Esophagus (tissue), 2 donors: Measurements from ENCODE around the gene TRERF1. TPM values are rescaled to one million over a fixed set of nuclear protein-coding genes. Genes with fewer than 3 reads are reported as not detected.

Source experiments
- H3K27ac ChIP-seq, 2 donors: one replicate each; pipeline ENCODE4 v1.5.1; 2013; ENCODE audit warnings: low read depth in 2 of 2, mild to moderate bottlenecking in 2 of 2, inconsistent platforms in 1 of 2, low read length in 1 of 2, moderate library complexity in 1 of 2
- H3K27me3 ChIP-seq, 2 donors: one replicate each; pipeline ENCODE4 v1.6.1; 2013; ENCODE audit warnings: low read length in 2 of 2, control low read depth in 1 of 2, mild to moderate bottlenecking in 1 of 2; ENCODE audit not compliant: insufficient read depth in 2 of 2, control insufficient read depth in 1 of 2
- H3K36me3 ChIP-seq, 2 donors: one replicate each; pipeline ENCODE4 v1.6.1; 2013; ENCODE audit warnings: low read length in 1 of 2; ENCODE audit not compliant: control insufficient read depth in 2 of 2, insufficient read depth in 2 of 2
- H3K4me1 ChIP-seq, 2 donors: one replicate each; pipeline ENCODE4 v1.6.1; 2013; ENCODE audit warnings: low read length in 1 of 2; ENCODE audit not compliant: control insufficient read depth in 2 of 2, insufficient read depth in 2 of 2
- H3K4me3 ChIP-seq, 2 donors: one replicate each; pipeline ENCODE4 v1.5.1; 2013; ENCODE audit warnings: low read length in 2 of 2, mild to moderate bottlenecking in 2 of 2, low read depth in 1 of 2, moderate library complexity in 1 of 2
- H3K9me3 ChIP-seq, 2 donors: one replicate each; pipeline ENCODE4 v1.6.1; 2013; ENCODE audit warnings: mild to moderate bottlenecking in 2 of 2, low read depth in 1 of 2, low read length in 1 of 2, moderate library complexity in 1 of 2; ENCODE audit not compliant: control insufficient read depth in 2 of 2, insufficient read depth in 1 of 2
- WGBS, 2 donors: extraction: QIAGEN DNeasy Blood & Tissue Kit; methylation state at CpG; one replicate each; pipeline ENCODE4 v1.1.7; 2013; 5-methylcytosine and 5-hydroxymethylcytosine counted together
- polyA plus RNA-seq, 2 donors: library from polyadenylated mRNA; stranded (reverse); fragments of 200-250 nt; gene quantifications; one replicate each; pipeline ENCODE4 v1.2.3, GENCODE V29; 2013
- donor health status: healthy with polysubstance abuse.
- donor health status: Bipolar disorder and iron deficiency.

The TRERF1 gene
- polyA plus RNA-seq, 2 donors = 4.6 to 8.1 TPM

- no peaks in the 10 kb centered on the region for H3K4me1 ChIP-seq
- no peak overlapping the region for H3K27ac ChIP-seq
- no peaks in the 10 kb centered on the region for H3K27me3 ChIP-seq
- H3K4me3 ChIP-seq = no peak overlapping the region
- 80 to 87% methylated on average over 4 of the region's 4 CpGs for WGBS, 2 donors
- no peaks in the 10 kb centered on the region for H3K9me3 ChIP-seq
- peaks cover 0 to 3% of the 10 kb centered on the region in 2 donors for H3K36me3 ChIP-seq
These were observed 267.3 kb downstream of the TRERF1 start for GRCh38 chr6:42184475-42184874.

GRCh38 chr6:42182101-42182500 lies 269.6 kb downstream of the TRERF1 start:
- Histone ChIP-seq H3K4me1 (no peaks in the 10 kb centered on the region), H3K27me3 (no peaks in the 10 kb centered on the region), H3K9me3 (no peaks in the 10 kb centered on the region), H3K36me3 (peaks cover 0 to 3% of the 10 kb centered on the region in 2 donors), H3K27ac (no peak overlapping the region), H3K4me3 (no peak overlapping the region)
- 75 to 79% methylated on average over 5 of the region's 5 CpGs for WGBS, 2 donors

- WGBS, 2 donors = 59 to 62% methylated on average over 3 of the region's 3 CpGs
- Histone ChIP-seq H3K4me3 (no peak overlapping the region), H3K27ac (no peak overlapping the region), H3K36me3 (peaks cover 0 to 3% of the 10 kb centered on the region in 2 donors), H3K9me3 (no peaks in the 10 kb centered on the region), H3K27me3 (no peaks in the 10 kb centered on the region), H3K4me1 (no peaks in the 10 kb centered on the region)
These were observed 271.8 kb downstream of the TRERF1 start for GRCh38 chr6:42179945-42180313.

GRCh38 chr6:42179261-42179944 lies 272.3 kb downstream of the TRERF1 start:
- Histone ChIP-seq H3K27ac (no peak overlapping the region), H3K27me3 (no peaks in the 10 kb centered on the region), H3K4me3 (no peak overlapping the region), H3K4me1 (no peaks in the 10 kb centered on the region), H3K9me3 (no peaks in the 10 kb centered on the region), H3K36me3 (no peaks in the 10 kb centered on the region)
- WGBS, 2 donors = 91 to 92% methylated on average over 20 of the region's 20 CpGs

GRCh38 chr6:42177514-42178364 lies 274.0 kb downstream of the TRERF1 start:
- Histone ChIP-seq H3K4me1 (no peaks in the 10 kb centered on the region), H3K27ac (no peak overlapping the region), H3K9me3 (no peaks in the 10 kb centered on the region), H3K27me3 (no peaks in the 10 kb centered on the region), H3K4me3 (no peak overlapping the region), H3K36me3 (no peaks in the 10 kb centered on the region)
- 28 to 39% methylated on average over 27 of the region's 27 CpGs for WGBS, 2 donors

GRCh38 chr6:42176981-42177380 lies 274.7 kb downstream of the TRERF1 start:
- Histone ChIP-seq H3K9me3 (no peaks in the 10 kb centered on the region), H3K36me3 (no peaks in the 10 kb centered on the region), H3K4me3 (no peak overlapping the region), H3K4me1 (peaks cover 0 to 2% of the 10 kb centered on the region in 2 donors), H3K27ac (no peak overlapping the region), H3K27me3 (no peaks in the 10 kb centered on the region)

GRCh38 chr6:42175860-42176259 lies 275.9 kb downstream of the TRERF1 start:
- Histone ChIP-seq H3K27me3 (no peaks in the 10 kb centered on the region), H3K27ac (no peak overlapping the region), H3K4me3 (no peak overlapping the region), H3K4me1 (peaks cover 0 to 2% of the 10 kb centered on the region in 2 donors), H3K9me3 (no peaks in the 10 kb centered on the region), H3K36me3 (no peaks in the 10 kb centered on the region)
- WGBS, 2 donors = 73 to 77% methylated on average over 5 of the region's 5 CpGs

Other genes with a start within 250 kb of the TRERF1 start
- 10 to 100 TPM; 38.3 to 47.3 TPM for gene MRPS10, start 234.1 kb downstream of the TRERF1 start, polyA plus RNA-seq
- gene UBR2, start 112.1 kb upstream of the TRERF1 start, polyA plus RNA-seq = 1 to 10 TPM; 5.5 to 7.7 TPM